ENCODE data around the gene SPATC1L.

SPATC1L gene

DNA sequence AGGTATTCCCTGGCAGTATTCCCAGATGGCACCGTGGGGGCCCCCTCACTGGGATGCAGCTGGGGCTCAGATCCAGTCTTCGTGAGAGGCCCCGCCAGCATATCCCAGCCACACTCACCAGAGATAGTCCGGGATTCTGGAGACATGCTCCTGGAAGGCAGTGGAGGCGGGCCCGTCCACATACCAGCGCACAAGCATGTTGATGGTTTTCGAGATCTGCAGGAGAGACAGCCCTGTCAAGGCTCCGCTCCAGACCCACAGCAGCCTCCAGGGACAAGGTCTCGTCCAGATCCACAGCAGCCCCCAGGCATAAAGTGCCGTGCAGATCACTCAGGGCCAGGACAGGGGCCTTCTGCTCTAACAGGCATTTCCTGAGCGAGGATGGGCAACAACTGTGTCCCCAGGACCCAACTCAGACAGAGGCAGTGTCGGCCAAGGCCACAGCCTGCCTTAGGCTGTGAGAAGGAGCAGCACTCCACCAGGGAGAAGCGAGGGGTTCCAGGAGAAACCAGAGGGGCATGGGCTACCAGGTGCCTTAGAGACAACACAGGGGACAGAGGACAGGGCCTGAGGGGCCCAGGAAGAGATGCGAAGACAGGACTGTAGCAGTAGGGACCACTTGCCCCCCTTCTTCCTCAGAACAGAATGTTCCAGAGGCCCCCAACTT is 29.5 kb upstream of the SPATC1L start:
- H3K4me3 ChIP-seq (ENCODE audit: low read depth, low read length, poor library complexity, severe bottlenecking) = no peak overlapping the region
- H3K4me2 ChIP-seq (ENCODE audit: low read length) = no peak overlapping the region
- TF ChIP-seq, protein P1, sequence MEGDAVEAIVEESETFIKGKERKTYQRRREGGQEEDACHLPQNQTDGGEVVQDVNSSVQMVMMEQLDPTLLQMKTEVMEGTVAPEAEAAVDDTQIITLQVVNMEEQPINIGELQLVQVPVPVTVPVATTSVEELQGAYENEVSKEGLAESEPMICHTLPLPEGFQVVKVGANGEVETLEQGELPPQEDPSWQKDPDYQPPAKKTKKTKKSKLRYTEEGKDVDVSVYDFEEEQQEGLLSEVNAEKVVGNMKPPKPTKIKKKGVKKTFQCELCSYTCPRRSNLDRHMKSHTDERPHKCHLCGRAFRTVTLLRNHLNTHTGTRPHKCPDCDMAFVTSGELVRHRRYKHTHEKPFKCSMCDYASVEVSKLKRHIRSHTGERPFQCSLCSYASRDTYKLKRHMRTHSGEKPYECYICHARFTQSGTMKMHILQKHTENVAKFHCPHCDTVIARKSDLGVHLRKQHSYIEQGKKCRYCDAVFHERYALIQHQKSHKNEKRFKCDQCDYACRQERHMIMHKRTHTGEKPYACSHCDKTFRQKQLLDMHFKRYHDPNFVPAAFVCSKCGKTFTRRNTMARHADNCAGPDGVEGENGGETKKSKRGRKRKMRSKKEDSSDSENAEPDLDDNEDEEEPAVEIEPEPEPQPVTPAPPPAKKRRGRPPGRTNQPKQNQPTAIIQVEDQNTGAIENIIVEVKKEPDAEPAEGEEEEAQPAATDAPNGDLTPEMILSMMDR (IDR thresholded peaks at IDR 0.05; ENCODE audit: low read length) = no peak
- no peak for TF ChIP-seq EZH2 (IDR thresholded peaks at IDR 0.05; ENCODE audit: borderline replicate concordance, low read length)
- H4K20me1 ChIP-seq (ENCODE audit: insufficient read depth, low read length) = no peaks in the 10 kb centered on the region
- H3K9me2 ChIP-seq (ENCODE audit: low read depth, low read length) = no peaks in the 10 kb centered on the region
- peaks cover 61% of the 10 kb centered on the region for H3K36me3 ChIP-seq (ENCODE audit: insufficient read depth, low read length)
- H3K27me3 ChIP-seq (ENCODE audit: insufficient read depth, low read length) = no peaks in the 10 kb centered on the region
- no peak overlapping the region for H2AFZ ChIP-seq (ENCODE audit: low read length)
- no peak overlapping the region for H3K9ac ChIP-seq (ENCODE audit: low read length)
- no peaks in the 10 kb centered on the region for H3K9me3 ChIP-seq (ENCODE audit: low read length)
- no peak overlapping the region for H3K27ac ChIP-seq (ENCODE audit: low read depth, low read length, poor library complexity, severe bottlenecking)
- H3K79me2 ChIP-seq (ENCODE audit: insufficient read depth, low read length) = no peaks in the 10 kb centered on the region
- no peaks in the 10 kb centered on the region for H3F3A ChIP-seq (ENCODE audit: insufficient read depth, low read length)
- no peaks in the 10 kb centered on the region for H3K4me1 ChIP-seq (ENCODE audit: insufficient read depth, low read length, severe bottlenecking)

GRCh38 chr21:46212721-46213484 is 28.6 kb upstream of the SPATC1L start:
- Histone ChIP-seq H4K20me1 (ENCODE audit: insufficient read depth, low read length) (no peaks in the 10 kb centered on the region), H3K4me1 (ENCODE audit: insufficient read depth, low read length, severe bottlenecking) (no peaks in the 10 kb centered on the region), H3K79me2 (ENCODE audit: insufficient read depth, low read length) (no peaks in the 10 kb centered on the region), H3K9me2 (ENCODE audit: low read depth, low read length) (no peaks in the 10 kb centered on the region), H3K27ac (ENCODE audit: low read depth, low read length, poor library complexity, severe bottlenecking) (no peak overlapping the region), H3F3A (ENCODE audit: insufficient read depth, low read length) (no peaks in the 10 kb centered on the region), H3K36me3 (ENCODE audit: insufficient read depth, low read length) (peaks cover 70% of the 10 kb centered on the region), H3K4me3 (ENCODE audit: low read depth, low read length, poor library complexity, severe bottlenecking) (no peak overlapping the region), H3K9me3 (ENCODE audit: low read length) (no peaks in the 10 kb centered on the region), H2AFZ (ENCODE audit: low read length) (no peak overlapping the region), H3K27me3 (ENCODE audit: insufficient read depth, low read length) (no peaks in the 10 kb centered on the region), H3K4me2 (ENCODE audit: low read length) (no peak overlapping the region), H3K9ac (ENCODE audit: low read length) (no peak overlapping the region)
- no peak for TF ChIP-seq EZH2 (IDR thresholded peaks at IDR 0.05; ENCODE audit: borderline replicate concordance, low read length)
- TF ChIP-seq, protein P1 (IDR thresholded peaks at IDR 0.05; ENCODE audit: low read length) = no peak

GRCh38 chr21:46211786-46212720 is 27.8 kb upstream of the SPATC1L start:
- Histone ChIP-seq H3F3A (ENCODE audit: insufficient read depth, low read length) (no peaks in the 10 kb centered on the region), H3K27me3 (ENCODE audit: insufficient read depth, low read length) (no peaks in the 10 kb centered on the region), H3K9ac (ENCODE audit: low read length) (no peak overlapping the region), H3K4me1 (ENCODE audit: insufficient read depth, low read length, severe bottlenecking) (no peaks in the 10 kb centered on the region), H2AFZ (ENCODE audit: low read length) (no peak overlapping the region), H3K4me2 (ENCODE audit: low read length) (no peak overlapping the region), H3K9me3 (ENCODE audit: low read length) (no peaks in the 10 kb centered on the region), H3K27ac (ENCODE audit: low read depth, low read length, poor library complexity, severe bottlenecking) (no peak overlapping the region), H4K20me1 (ENCODE audit: insufficient read depth, low read length) (no peaks in the 10 kb centered on the region), H3K9me2 (ENCODE audit: low read depth, low read length) (no peaks in the 10 kb centered on the region), H3K36me3 (ENCODE audit: insufficient read depth, low read length) (peaks cover 71% of the 10 kb centered on the region), H3K79me2 (ENCODE audit: insufficient read depth, low read length) (no peaks in the 10 kb centered on the region), H3K4me3 (ENCODE audit: low read depth, low read length, poor library complexity, severe bottlenecking) (no peak overlapping the region)
- no peak for TF ChIP-seq EZH2 (IDR thresholded peaks at IDR 0.05; ENCODE audit: borderline replicate concordance, low read length)

Measured in OCI-LY1 (cell line).